HepG2 (cell line): ENCODE results near the gene FOSL2. TPM values are rescaled to one million over a fixed set of nuclear protein-coding genes. Genes with fewer than 3 reads are reported as not detected.

Experiments used
- DMAP1 ChIP-seq: IDR thresholded peaks from 2 replicates; pipeline ENCODE4 v1.6.1; 2016
- GATA4 ChIP-seq: sonication (generic); IDR thresholded peaks from 2 replicates; pipeline ENCODE4 v1.6.1; 2016; ENCODE audit warnings: antibody characterized with exemption, low read depth, borderline replicate concordance
- HNRNPH1 ChIP-seq: fragments of 200-400 bp; formaldehyde crosslinking; optimal IDR thresholded peaks from 2 replicates; pipeline ENCODE3; 2017; ENCODE audit warnings: mild to moderate bottlenecking, low read depth, low read length
- IKZF4 ChIP-seq: sonication (generic); formaldehyde crosslinking; IDR thresholded peaks from 2 replicates; pipeline ENCODE4 v1.5.1; 2020; ENCODE audit warnings: borderline replicate concordance, mild to moderate bottlenecking, low read depth, missing genetic modification reagents; ENCODE audit errors: not compliant biosample characterization
- MED8 ChIP-seq: sonication (generic); formaldehyde crosslinking; IDR thresholded peaks from 2 replicates; pipeline ENCODE4 v1.8.1; 2023; ENCODE audit warnings: mild to moderate bottlenecking, missing genetic modification reagents; ENCODE audit not compliant: insufficient replicate concordance
- PRDM10 ChIP-seq: sonication (generic); formaldehyde crosslinking; IDR thresholded peaks from 2 replicates; pipeline ENCODE4 v1.4.0; 2020; ENCODE audit warnings: low read depth, missing genetic modification reagents
- SNAPC2 ChIP-seq: sonication (generic); formaldehyde crosslinking; IDR thresholded peaks from 2 replicates; pipeline ENCODE4 v1.8.1; 2022; ENCODE audit warnings: mild to moderate bottlenecking, missing genetic modification reagents
- ZMAT3 ChIP-seq: sonication (generic); formaldehyde crosslinking; conservative IDR thresholded peaks from 2 replicates; pipeline ENCODE4 v1.7.0; 2021; ENCODE audit warnings: missing genetic modification reagents
- ZNF720 ChIP-seq: sonication (generic); formaldehyde crosslinking; IDR thresholded peaks from 2 replicates; pipeline ENCODE4 v1.4.0; 2020; ENCODE audit warnings: missing genetic modification reagents
- ZNF747 ChIP-seq: sonication (generic); formaldehyde crosslinking; IDR thresholded peaks from 2 replicates; pipeline ENCODE4 v1.8.1; 2023; ENCODE audit warnings: missing genetic modification reagents, mild to moderate bottlenecking, borderline replicate concordance
- polyA plus RNA-seq, 8 experiments: library from polyadenylated mRNA; depleted of rRNA in 3 of 8; stranded (reverse) in 7 of 8; unstranded in 1 of 8; fragments of >200 nt; fragmentation: Illumina TruSeq in 4 of 8; extraction: Trizol in 4 of 8; gene quantifications; 2 replicates each; pipeline versions ENCODE4 v1.2.1 to v1.2.3, GENCODE V29; 2011 to 2016; ENCODE audit warnings: low read depth in 4 of 8, missing spikeins in 1 of 8, mixed read lengths in 1 of 8; ENCODE audit not compliant: insufficient read depth in 1 of 8
- total RNA-seq, 5 experiments: library from RNA; depleted of rRNA; stranded (reverse); fragments of >200 nt; fragmentation: Illumina TruSeq; extraction: Trizol; gene quantifications; 2 replicates each; pipeline ENCODE4 v1.2.3, GENCODE V29; 2016; ENCODE audit warnings: low read depth in 1 of 5
- TF ChIP-seq, protein P1 (sequence below): sonication (generic); formaldehyde crosslinking; IDR thresholded peaks from 2 replicates; pipeline ENCODE4 v1.4.0; 2020; ENCODE audit warnings: mild to moderate bottlenecking, missing genetic modification reagents
- TF ChIP-seq, protein P2 (sequence below): sonication (generic); formaldehyde crosslinking; IDR thresholded peaks from 2 replicates; pipeline ENCODE4 v1.4.0; 2020; ENCODE audit warnings: mild to moderate bottlenecking, low read depth, missing genetic modification reagents
- TF ChIP-seq, protein P3 (sequence below): sonication (generic); formaldehyde crosslinking; conservative IDR thresholded peaks from 2 replicates; pipeline ENCODE4 v1.4.0; 2020; ENCODE audit warnings: missing genetic modification reagents
- TF ChIP-seq, protein P4 (sequence below): sonication (generic); formaldehyde crosslinking; IDR thresholded peaks from 2 replicates; pipeline ENCODE4 v1.5.0; 2020; ENCODE audit warnings: mild to moderate bottlenecking, missing genetic modification reagents
- TF ChIP-seq, protein P5 (sequence below): sonication (generic); formaldehyde crosslinking; IDR thresholded peaks from 2 replicates; pipeline ENCODE4 v1.4.0; 2020; ENCODE audit warnings: missing genetic modification reagents, mild to moderate bottlenecking, borderline replicate concordance

The FOSL2 gene
- total and polyA plus RNA-seq, 2 of the 13 experiments (the other 11 are each of a cell fraction or from before 2014, with no cell fraction given): 3.4 to 18.1 TPM

GRCh38 chr2:28392297-28393113 lies at the start of gene FOSL2 (continued):
- peak; percentile 98 for TF ChIP-seq PRDM10 (CRISPR knock-in tag)
- peak; percentile 62 for TF ChIP-seq ZNF747
- no peak for TF ChIP-seq ZNF720 (CRISPR knock-in tag)
- TF ChIP-seq, protein P1, sequence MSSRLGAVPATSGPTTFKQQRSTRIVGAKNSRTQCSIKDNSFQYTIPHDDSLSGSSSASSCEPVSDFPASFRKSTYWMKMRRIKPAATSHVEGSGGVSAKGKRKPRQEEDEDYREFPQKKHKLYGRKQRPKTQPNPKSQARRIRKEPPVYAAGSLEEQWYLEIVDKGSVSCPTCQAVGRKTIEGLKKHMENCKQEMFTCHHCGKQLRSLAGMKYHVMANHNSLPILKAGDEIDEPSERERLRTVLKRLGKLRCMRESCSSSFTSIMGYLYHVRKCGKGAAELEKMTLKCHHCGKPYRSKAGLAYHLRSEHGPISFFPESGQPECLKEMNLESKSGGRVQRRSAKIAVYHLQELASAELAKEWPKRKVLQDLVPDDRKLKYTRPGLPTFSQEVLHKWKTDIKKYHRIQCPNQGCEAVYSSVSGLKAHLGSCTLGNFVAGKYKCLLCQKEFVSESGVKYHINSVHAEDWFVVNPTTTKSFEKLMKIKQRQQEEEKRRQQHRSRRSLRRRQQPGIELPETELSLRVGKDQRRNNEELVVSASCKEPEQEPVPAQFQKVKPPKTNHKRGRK (CRISPR knock-in tag): no peak
- peak; percentile 25 for TF ChIP-seq HNRNPH1
- peak; percentile 77 for TF ChIP-seq ZMAT3 (CRISPR knock-in tag)
- TF ChIP-seq, protein P2, sequence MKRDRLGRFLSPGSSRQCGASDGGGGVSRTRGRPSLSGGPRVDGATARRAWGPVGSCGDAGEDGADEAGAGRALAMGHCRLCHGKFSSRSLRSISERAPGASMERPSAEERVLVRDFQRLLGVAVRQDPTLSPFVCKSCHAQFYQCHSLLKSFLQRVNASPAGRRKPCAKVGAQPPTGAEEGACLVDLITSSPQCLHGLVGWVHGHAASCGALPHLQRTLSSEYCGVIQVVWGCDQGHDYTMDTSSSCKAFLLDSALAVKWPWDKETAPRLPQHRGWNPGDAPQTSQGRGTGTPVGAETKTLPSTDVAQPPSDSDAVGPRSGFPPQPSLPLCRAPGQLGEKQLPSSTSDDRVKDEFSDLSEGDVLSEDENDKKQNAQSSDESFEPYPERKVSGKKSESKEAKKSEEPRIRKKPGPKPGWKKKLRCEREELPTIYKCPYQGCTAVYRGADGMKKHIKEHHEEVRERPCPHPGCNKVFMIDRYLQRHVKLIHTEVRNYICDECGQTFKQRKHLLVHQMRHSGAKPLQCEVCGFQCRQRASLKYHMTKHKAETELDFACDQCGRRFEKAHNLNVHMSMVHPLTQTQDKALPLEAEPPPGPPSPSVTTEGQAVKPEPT (CRISPR knock-in tag): peak; percentile 71; the same call in 1 of the 2 replicates
- TF ChIP-seq, protein P3, sequence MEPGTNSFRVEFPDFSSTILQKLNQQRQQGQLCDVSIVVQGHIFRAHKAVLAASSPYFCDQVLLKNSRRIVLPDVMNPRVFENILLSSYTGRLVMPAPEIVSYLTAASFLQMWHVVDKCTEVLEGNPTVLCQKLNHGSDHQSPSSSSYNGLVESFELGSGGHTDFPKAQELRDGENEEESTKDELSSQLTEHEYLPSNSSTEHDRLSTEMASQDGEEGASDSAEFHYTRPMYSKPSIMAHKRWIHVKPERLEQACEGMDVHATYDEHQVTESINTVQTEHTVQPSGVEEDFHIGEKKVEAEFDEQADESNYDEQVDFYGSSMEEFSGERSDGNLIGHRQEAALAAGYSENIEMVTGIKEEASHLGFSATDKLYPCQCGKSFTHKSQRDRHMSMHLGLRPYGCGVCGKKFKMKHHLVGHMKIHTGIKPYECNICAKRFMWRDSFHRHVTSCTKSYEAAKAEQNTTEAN (CRISPR knock-in tag): peak; percentile 66
- peak; percentile 90 for TF ChIP-seq GATA4
- no peak for TF ChIP-seq IKZF4 (CRISPR knock-in tag)
- TF ChIP-seq MED8 (CRISPR knock-in tag): no peak
- TF ChIP-seq, protein P4, sequence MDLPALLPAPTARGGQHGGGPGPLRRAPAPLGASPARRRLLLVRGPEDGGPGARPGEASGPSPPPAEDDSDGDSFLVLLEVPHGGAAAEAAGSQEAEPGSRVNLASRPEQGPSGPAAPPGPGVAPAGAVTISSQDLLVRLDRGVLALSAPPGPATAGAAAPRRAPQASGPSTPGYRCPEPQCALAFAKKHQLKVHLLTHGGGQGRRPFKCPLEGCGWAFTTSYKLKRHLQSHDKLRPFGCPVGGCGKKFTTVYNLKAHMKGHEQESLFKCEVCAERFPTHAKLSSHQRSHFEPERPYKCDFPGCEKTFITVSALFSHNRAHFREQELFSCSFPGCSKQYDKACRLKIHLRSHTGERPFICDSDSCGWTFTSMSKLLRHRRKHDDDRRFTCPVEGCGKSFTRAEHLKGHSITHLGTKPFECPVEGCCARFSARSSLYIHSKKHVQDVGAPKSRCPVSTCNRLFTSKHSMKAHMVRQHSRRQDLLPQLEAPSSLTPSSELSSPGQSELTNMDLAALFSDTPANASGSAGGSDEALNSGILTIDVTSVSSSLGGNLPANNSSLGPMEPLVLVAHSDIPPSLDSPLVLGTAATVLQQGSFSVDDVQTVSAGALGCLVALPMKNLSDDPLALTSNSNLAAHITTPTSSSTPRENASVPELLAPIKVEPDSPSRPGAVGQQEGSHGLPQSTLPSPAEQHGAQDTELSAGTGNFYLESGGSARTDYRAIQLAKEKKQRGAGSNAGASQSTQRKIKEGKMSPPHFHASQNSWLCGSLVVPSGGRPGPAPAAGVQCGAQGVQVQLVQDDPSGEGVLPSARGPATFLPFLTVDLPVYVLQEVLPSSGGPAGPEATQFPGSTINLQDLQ (CRISPR knock-in tag): peak; percentile 96
- peak; percentile 92 for TF ChIP-seq DMAP1 (CRISPR knock-in tag)
- TF ChIP-seq, protein P5, sequence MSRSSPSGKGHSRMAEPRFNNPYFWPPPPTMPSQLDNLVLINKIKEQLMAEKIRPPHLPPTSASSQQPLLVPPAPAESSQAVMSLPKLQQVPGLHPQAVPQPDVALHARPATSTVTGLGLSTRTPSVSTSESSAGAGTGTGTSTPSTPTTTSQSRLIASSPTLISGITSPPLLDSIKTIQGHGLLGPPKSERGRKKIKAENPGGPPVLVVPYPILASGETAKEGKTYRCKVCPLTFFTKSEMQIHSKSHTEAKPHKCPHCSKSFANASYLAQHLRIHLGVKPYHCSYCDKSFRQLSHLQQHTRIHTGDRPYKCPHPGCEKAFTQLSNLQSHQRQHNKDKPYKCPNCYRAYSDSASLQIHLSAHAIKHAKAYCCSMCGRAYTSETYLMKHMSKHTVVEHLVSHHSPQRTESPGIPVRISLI (CRISPR knock-in tag): no peak; the same call in 1 of the 2 replicates
- TF ChIP-seq SNAPC2 (CRISPR knock-in tag): peak; percentile 94; the same call in 1 of the 2 replicates
